Caco-2 (cell line): Measurements from ENCODE around the gene INPP4A. TPM values are rescaled to one million over a fixed set of nuclear protein-coding genes. Genes with fewer than 3 reads are reported as not detected.

Experiments
- BruUV-seq: library from RNA; stranded (reverse); fragments of 400-500 nt; replicated peaks from 2 replicates; lab custom pipeline; 2021; lab: Mats Ljungman, UMichigan
- CTCF ChIA-PET: fragments of 300-600 bp; sonication (Branson Sonifier 250); formaldehyde crosslinking; loops from one replicate; lab custom pipeline; 2022; ENCODE audit warnings: antibody characterized with exemption; lab: Charles Lee
- POLR2A ChIA-PET: fragments of 300-600 bp; sonication (Branson Sonifier 250); formaldehyde crosslinking; loops from one replicate; lab custom pipeline; 2022; ENCODE audit warnings: antibody characterized with exemption; lab: Charles Lee
- DNase-seq, 2 experiments: peaks; one replicate each; pipeline versions ENCODE4 v3.0.0 to v3.0.0-alpha.2; 2020 to 2022
- H3K27me3 ChIP-seq: replicated peaks from 2 replicates; pipeline ENCODE4 v1.6.0; 2011; ENCODE audit warnings: low read length; ENCODE audit not compliant: control insufficient read depth, insufficient read depth
- H3K36me3 ChIP-seq: 2 replicates; pipeline ENCODE4 v1.5.1; 2011; ENCODE audit warnings: low read length; ENCODE audit not compliant: control insufficient read depth, insufficient read depth
- H3K4me1 ChIP-seq: fragments of 250-450 bp; sonication (Bioruptor Pico); 2 replicates; pipeline ENCODE4 v1.5.1; 2020; ENCODE audit warnings: mild to moderate bottlenecking
- H3K4me3 ChIP-seq: 2 replicates; pipeline ENCODE4 v1.5.1; 2011; ENCODE audit warnings: low read depth, mild to moderate bottlenecking, control low read depth, low read length
- H3K9me3 ChIP-seq: fragments of 250-450 bp; sonication (Bioruptor Pico); 2 replicates; pipeline ENCODE4 v1.5.1; 2020; ENCODE audit warnings: mild to moderate bottlenecking, moderate library complexity
- H3K27ac Mint-ChIP-seq: one replicate; pipeline ENCODE4 v1.8.0; 2022; ENCODE audit warnings: mixed read lengths; ENCODE audit not compliant: unreplicated experiment
- H3K27me3 Mint-ChIP-seq: one replicate; pipeline ENCODE4 v1.8.0; 2022; ENCODE audit warnings: mixed read lengths; ENCODE audit not compliant: insufficient read depth, unreplicated experiment
- H3K36me3 Mint-ChIP-seq: one replicate; pipeline ENCODE4 v1.8.0; 2022; ENCODE audit warnings: mild to moderate bottlenecking, mixed read lengths; ENCODE audit not compliant: insufficient read depth, unreplicated experiment
- H3K4me1 Mint-ChIP-seq: one replicate; pipeline ENCODE4 v1.8.0; 2022; ENCODE audit warnings: low read depth, mixed read lengths; ENCODE audit not compliant: unreplicated experiment
- H3K4me3 Mint-ChIP-seq: one replicate; pipeline ENCODE4 v1.8.0; 2022; ENCODE audit warnings: mild to moderate bottlenecking, moderate library complexity, mixed read lengths; ENCODE audit not compliant: unreplicated experiment
- H3K9me3 Mint-ChIP-seq: one replicate; pipeline ENCODE4 v1.8.0; 2022; ENCODE audit warnings: mixed read lengths; ENCODE audit not compliant: unreplicated experiment
- CTCF ChIP-seq, 2 experiments: fragments of 200-600 bp in 1 of 2; IDR thresholded peaks; 1 replicate in 1 of 2; 2 replicates in 1 of 2; pipeline versions ENCODE4 v1.5.1 to v1.8.0; 2011 to 2022; ENCODE audit warnings: antibody characterized with exemption in 1 of 2, control low read depth in 1 of 2, inconsistent platforms in 1 of 2, low read depth in 1 of 2, low read length in 1 of 2, mild to moderate bottlenecking in 1 of 2, moderate library complexity in 1 of 2; ENCODE audit not compliant: insufficient read depth in 1 of 2, severe bottlenecking in 1 of 2, unreplicated experiment in 1 of 2
- intact Hi-C: fragments of 100-400 bp; cut with micrococcal nuclease; formaldehyde crosslinking; loops from one replicate; pipeline ENCODE4 v1.10.0; 2022; ENCODE audit not compliant: unreplicated experiment
- total RNA-seq: library from RNA; stranded (reverse); gene quantifications from 2 replicates; pipeline ENCODE4 v1.2.3, GENCODE V29; 2022

INPP4A gene
- total RNA-seq, 1 experiment from 2014 or later, result 26.3 TPM

GRCh38 chr2:98504381-98505109 lies 59.9 kb downstream of the INPP4A start:
- Mint-ChIP-seq H3K27me3 (no peaks in the 10 kb centered on the region), H3K9me3 (no peaks in the 10 kb centered on the region), H3K4me1 (no peaks in the 10 kb centered on the region), H3K4me3 (no peak overlapping the region), H3K27ac (no peak overlapping the region), H3K36me3 (no peaks in the 10 kb centered on the region)
- no peak for TF ChIP-seq CTCF (IDR thresholded peaks at IDR 0.05; ENCODE audit: insufficient read depth in 1 of 2, low read depth in 1 of 2, low read length in 1 of 2, severe bottlenecking in 1 of 2, unreplicated experiment in 1 of 2)
- ChIA-PET POLR2A (no interaction called here), CTCF (no interaction called here)
- DNase-seq, result no peak
- Histone ChIP-seq H3K4me3 (no peak overlapping the region), H3K27me3 (no peaks in the 10 kb centered on the region), H3K4me1 (no peaks in the 10 kb centered on the region; the same call in 1 of the 2 replicates), H3K36me3 (no peaks in the 10 kb centered on the region), H3K9me3 (no peaks in the 10 kb centered on the region)
- intact Hi-C loops, result no loop called here
- no TSS peak for BruUV-seq

GRCh38 chr2:98505311-98505808 lies 60.7 kb downstream of the INPP4A start:
- Histone ChIP-seq H3K27me3 (no peaks in the 10 kb centered on the region), H3K4me1 (no peaks in the 10 kb centered on the region; the same call in 1 of the 2 replicates), H3K9me3 (no peaks in the 10 kb centered on the region), H3K36me3 (no peaks in the 10 kb centered on the region), H3K4me3 (no peak overlapping the region)
- H3K4me3 Mint-ChIP-seq, result no peak overlapping the region
- CTCF ChIA-PET, result no interaction called here
- POLR2A ChIA-PET, result no interaction called here
- DNase-seq, result no peak
- H3K27ac Mint-ChIP-seq, result no peak overlapping the region
- no peaks in the 10 kb centered on the region for H3K27me3 Mint-ChIP-seq
- H3K9me3 Mint-ChIP-seq, result no peaks in the 10 kb centered on the region
- H3K36me3 Mint-ChIP-seq, result no peaks in the 10 kb centered on the region
- no TSS peak for BruUV-seq
- intact Hi-C loops, result no loop called here
- H3K4me1 Mint-ChIP-seq, result no peaks in the 10 kb centered on the region
- TF ChIP-seq CTCF (IDR thresholded peaks at IDR 0.05; ENCODE audit: insufficient read depth in 1 of 2, low read depth in 1 of 2, low read length in 1 of 2, severe bottlenecking in 1 of 2, unreplicated experiment in 1 of 2), result no peak

- intact Hi-C loops, result no loop called here
- H3K4me3 ChIP-seq, result no peak overlapping the region
- Mint-ChIP-seq H3K4me1 (no peaks in the 10 kb centered on the region), H3K9me3 (no peaks in the 10 kb centered on the region), H3K27ac (no peak overlapping the region), H3K27me3 (no peaks in the 10 kb centered on the region), H3K4me3 (no peak overlapping the region), H3K36me3 (no peaks in the 10 kb centered on the region)
- H3K4me1 ChIP-seq, result no peaks in the 10 kb centered on the region; the same call in 1 of the 2 replicates
- no peaks in the 10 kb centered on the region for H3K36me3 ChIP-seq
- H3K9me3 ChIP-seq, result no peaks in the 10 kb centered on the region
- BruUV-seq, result no TSS peak
- DNase-seq, result no peak
- ChIA-PET CTCF (no interaction called here), POLR2A (no interaction called here)
- H3K27me3 ChIP-seq, result no peaks in the 10 kb centered on the region
- no peak for TF ChIP-seq CTCF (IDR thresholded peaks at IDR 0.05; ENCODE audit: insufficient read depth in 1 of 2, low read depth in 1 of 2, low read length in 1 of 2, severe bottlenecking in 1 of 2, unreplicated experiment in 1 of 2)
Measured at GRCh38 chr2:98505971-98506664, 61.5 kb downstream of the INPP4A start.
